BE2C (cell line): ENCODE data around the gene FYCO1.

ENCODE experiments used
- DNase-seq: peaks from one replicate; pipeline ENCODE4 v3.0.0-alpha.2; 2020
- H3K27me3 ChIP-seq: fragments of 250-450 bp; sonication (Bioruptor Pico); 2 replicates; pipeline ENCODE4 v1.5.1; 2020; ENCODE audit warnings: mild to moderate bottlenecking
- H3K36me3 ChIP-seq: fragments of 250-450 bp; sonication (Bioruptor Pico); 2 replicates; pipeline ENCODE4 v1.5.1; 2020; ENCODE audit warnings: mild to moderate bottlenecking
- H3K4me1 ChIP-seq: fragments of 250-450 bp; sonication (Bioruptor Pico); 2 replicates; pipeline ENCODE4 v1.5.1; 2020
- H3K4me3 ChIP-seq: 2 replicates; pipeline ENCODE4 v1.5.1; 2011; ENCODE audit warnings: low read depth, low read length
- H3K9me3 ChIP-seq: fragments of 250-450 bp; sonication (Bioruptor Pico); 2 replicates; pipeline ENCODE4 v1.5.1; 2020
- TF ChIP-seq, protein P1 (sequence below): IDR thresholded peaks from 2 replicates; pipeline ENCODE4 v1.5.1; 2012; ENCODE audit warnings: mild to moderate bottlenecking, low read depth, low read length

Gene FYCO1

GRCh38 chr3:45981346-45982074 lies 14.1 kb downstream of the FYCO1 start:
- Histone ChIP-seq H3K9me3 (no peaks in the 10 kb centered on the region), H3K27me3 (no peaks in the 10 kb centered on the region), H3K36me3 (no peaks in the 10 kb centered on the region; the same call in 1 of the 2 replicates), H3K4me1 (no peaks in the 10 kb centered on the region), H3K4me3 (no peak overlapping the region)
- TF ChIP-seq, protein P1, sequence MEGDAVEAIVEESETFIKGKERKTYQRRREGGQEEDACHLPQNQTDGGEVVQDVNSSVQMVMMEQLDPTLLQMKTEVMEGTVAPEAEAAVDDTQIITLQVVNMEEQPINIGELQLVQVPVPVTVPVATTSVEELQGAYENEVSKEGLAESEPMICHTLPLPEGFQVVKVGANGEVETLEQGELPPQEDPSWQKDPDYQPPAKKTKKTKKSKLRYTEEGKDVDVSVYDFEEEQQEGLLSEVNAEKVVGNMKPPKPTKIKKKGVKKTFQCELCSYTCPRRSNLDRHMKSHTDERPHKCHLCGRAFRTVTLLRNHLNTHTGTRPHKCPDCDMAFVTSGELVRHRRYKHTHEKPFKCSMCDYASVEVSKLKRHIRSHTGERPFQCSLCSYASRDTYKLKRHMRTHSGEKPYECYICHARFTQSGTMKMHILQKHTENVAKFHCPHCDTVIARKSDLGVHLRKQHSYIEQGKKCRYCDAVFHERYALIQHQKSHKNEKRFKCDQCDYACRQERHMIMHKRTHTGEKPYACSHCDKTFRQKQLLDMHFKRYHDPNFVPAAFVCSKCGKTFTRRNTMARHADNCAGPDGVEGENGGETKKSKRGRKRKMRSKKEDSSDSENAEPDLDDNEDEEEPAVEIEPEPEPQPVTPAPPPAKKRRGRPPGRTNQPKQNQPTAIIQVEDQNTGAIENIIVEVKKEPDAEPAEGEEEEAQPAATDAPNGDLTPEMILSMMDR = no peak
- DNase-seq = no peak

DNA sequence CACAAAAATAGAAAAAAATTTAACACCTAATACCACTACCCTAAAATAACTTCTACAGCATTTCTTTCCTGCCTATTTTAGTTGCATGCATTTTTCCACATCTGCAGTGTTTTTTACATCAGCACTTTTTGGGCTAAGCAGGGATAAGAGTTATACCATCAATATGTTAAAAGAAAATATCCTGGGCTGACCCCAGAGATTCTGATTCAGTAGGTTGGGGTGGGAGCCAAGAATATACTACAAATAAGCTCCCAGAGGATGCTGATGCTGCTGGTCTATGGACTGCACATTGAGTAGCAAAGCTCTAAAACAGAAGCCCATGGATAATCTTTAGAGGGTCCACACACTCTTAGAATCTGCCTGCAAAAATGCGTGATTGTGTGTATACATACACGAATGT lies 14.8 kb downstream of the FYCO1 start:
- no peaks in the 10 kb centered on the region for H3K9me3 ChIP-seq
- DNase-seq = no peak
- TF ChIP-seq, protein P1 = no peak
- H3K4me3 ChIP-seq = no peak overlapping the region
- H3K27me3 ChIP-seq = no peaks in the 10 kb centered on the region
- no peaks in the 10 kb centered on the region for H3K4me1 ChIP-seq
- H3K36me3 ChIP-seq = no peaks in the 10 kb centered on the region; the same call in 1 of the 2 replicates

GRCh38 chr3:45980229-45980813 lies 15.3 kb downstream of the FYCO1 start:
- Histone ChIP-seq H3K9me3 (no peaks in the 10 kb centered on the region), H3K4me1 (no peaks in the 10 kb centered on the region), H3K27me3 (no peaks in the 10 kb centered on the region), H3K36me3 (no peaks in the 10 kb centered on the region; the same call in 1 of the 2 replicates), H3K4me3 (no peak overlapping the region)
- no peak for DNase-seq
- TF ChIP-seq, protein P1 = no peak

DNA sequence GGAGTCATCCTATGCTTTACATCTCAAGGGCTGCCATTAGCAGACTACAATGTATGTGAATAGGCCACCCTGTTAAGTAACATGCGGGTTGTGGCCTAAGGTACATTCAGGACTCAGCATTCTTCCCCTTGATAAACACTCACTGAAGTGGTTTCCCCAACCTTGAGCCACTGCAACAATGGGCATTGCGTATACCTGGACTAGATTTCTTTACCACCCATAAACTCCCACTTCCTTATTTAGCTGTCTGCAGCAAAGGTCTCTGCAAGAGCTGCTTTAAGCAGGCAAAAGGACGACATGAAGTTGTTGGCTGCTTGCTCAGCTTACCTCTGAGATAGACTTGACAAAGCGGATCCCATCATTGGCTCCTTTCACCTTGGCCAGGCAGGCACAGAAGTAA lies 16.2 kb downstream of the FYCO1 start:
- no peaks in the 10 kb centered on the region for H3K9me3 ChIP-seq
- H3K4me1 ChIP-seq = no peaks in the 10 kb centered on the region
- DNase-seq = no peak
- H3K4me3 ChIP-seq = no peak overlapping the region
- H3K36me3 ChIP-seq = no peaks in the 10 kb centered on the region; the same call in 1 of the 2 replicates
- TF ChIP-seq, protein P1 = no peak
- no peaks in the 10 kb centered on the region for H3K27me3 ChIP-seq

GRCh38 chr3:45978006-45978761 lies 17.4 kb downstream of the FYCO1 start:
- H3K36me3 ChIP-seq = no peaks in the 10 kb centered on the region; the same call in 1 of the 2 replicates
- H3K4me1 ChIP-seq = no peaks in the 10 kb centered on the region
- DNase-seq = no peak

More at GRCh38 chr3:45978006-45978761, 17.4 kb downstream of the FYCO1 start:
- no peaks in the 10 kb centered on the region for H3K27me3 ChIP-seq
- H3K9me3 ChIP-seq = no peaks in the 10 kb centered on the region
- H3K4me3 ChIP-seq = no peak overlapping the region
- TF ChIP-seq, protein P1 = no peak
